ENCODE results near the gene PTPN14.
"Not testable (repeated sequence)": the region's sequence is repeated elsewhere in the genome, so short reads cannot be mapped to it uniquely, and the experiment has no call there.

PTPN14 gene

DNA sequence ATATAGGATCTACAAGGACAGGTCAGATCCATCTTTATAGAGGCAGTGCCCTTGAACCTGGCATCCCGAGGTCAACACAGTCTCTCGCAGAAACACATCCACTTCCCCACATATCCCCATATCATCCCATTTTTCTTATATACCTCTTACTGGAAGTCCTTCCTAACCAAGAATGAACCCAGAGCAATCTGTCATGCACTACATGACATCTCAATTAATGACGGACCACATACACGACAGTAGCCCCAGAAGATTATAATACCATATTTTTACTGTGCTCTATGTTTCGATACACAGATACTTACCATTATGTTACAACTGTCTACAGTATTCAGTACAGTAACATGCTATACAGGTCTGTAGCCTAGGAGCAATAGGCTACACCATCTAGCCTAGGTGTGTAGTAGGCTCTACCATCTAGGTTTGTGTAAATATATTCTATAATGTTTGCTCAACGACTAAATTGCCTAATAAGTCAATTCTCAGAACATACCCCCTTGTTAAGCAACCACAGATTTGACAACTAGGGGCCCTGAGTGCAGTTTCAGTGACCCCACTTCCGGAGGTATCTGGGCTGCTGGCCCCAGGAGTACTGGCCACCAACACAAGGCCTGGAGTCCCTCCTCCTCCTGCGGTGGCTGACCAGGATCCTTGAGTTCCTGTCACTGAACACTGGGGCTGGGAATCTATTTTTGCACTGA lies 28.1 kb downstream of the PTPN14 start:
- Histone ChIP-seq H3K9me3 (ENCODE audit: control insufficient read depth, low read length) (no peaks in the 10 kb centered on the region), H3K27ac (ENCODE audit: insufficient read depth, low read depth, low read length, poor library complexity, severe bottlenecking) (no peak overlapping the region), H3K36me3 (ENCODE audit: control insufficient read depth, insufficient read depth, low read length) (no peaks in the 10 kb centered on the region), H3K4me1 (ENCODE audit: control insufficient read depth, insufficient read depth, low read length) (peaks cover 8% of the 10 kb centered on the region), H3K4me3 (ENCODE audit: insufficient read depth, low read depth, low read length) (no peak overlapping the region), H3K27me3 (ENCODE audit: control insufficient read depth, insufficient read depth, low read length, poor library complexity, severe bottlenecking) (no peaks in the 10 kb centered on the region)
- 95% methylated on average over 7 to 8 of the region's 8 CpGs for WGBS, 2 experiments

GRCh38 chr1:214521458-214521857 lies 29.9 kb downstream of the PTPN14 start:
- not testable (repeated sequence) for H3K27me3 ChIP-seq (ENCODE audit: control insufficient read depth, insufficient read depth, low read length, poor library complexity, severe bottlenecking); H3K36me3 ChIP-seq (ENCODE audit: control insufficient read depth, insufficient read depth, low read length); H3K9me3 ChIP-seq (ENCODE audit: control insufficient read depth, low read length); H3K4me3 ChIP-seq (ENCODE audit: insufficient read depth, low read depth, low read length); H3K4me1 ChIP-seq (ENCODE audit: control insufficient read depth, insufficient read depth, low read length); H3K27ac ChIP-seq (ENCODE audit: insufficient read depth, low read depth, low read length, poor library complexity, severe bottlenecking)
- WGBS, 2 experiments = 90 to 92% methylated on average over 9 of the region's 9 CpGs

GRCh38 chr1:214520544-214521165 lies 30.7 kb downstream of the PTPN14 start:
- Histone ChIP-seq H3K4me1 (ENCODE audit: control insufficient read depth, insufficient read depth, low read length) (peaks cover 12% of the 10 kb centered on the region), H3K9me3 (ENCODE audit: control insufficient read depth, low read length) (no peaks in the 10 kb centered on the region), H3K36me3 (ENCODE audit: control insufficient read depth, insufficient read depth, low read length) (no peaks in the 10 kb centered on the region), H3K27me3 (ENCODE audit: control insufficient read depth, insufficient read depth, low read length, poor library complexity, severe bottlenecking) (no peaks in the 10 kb centered on the region), H3K4me3 (ENCODE audit: insufficient read depth, low read depth, low read length) (no peak overlapping the region), H3K27ac (ENCODE audit: insufficient read depth, low read depth, low read length, poor library complexity, severe bottlenecking) (no peak overlapping the region)
- 67 to 68% methylated on average over 2 to 3 of the region's 3 CpGs for WGBS, 2 experiments

GRCh38 chr1:214518361-214518760 lies 33.0 kb downstream of the PTPN14 start:
- Histone ChIP-seq H3K27ac (ENCODE audit: insufficient read depth, low read depth, low read length, poor library complexity, severe bottlenecking) (no peak overlapping the region), H3K36me3 (ENCODE audit: control insufficient read depth, insufficient read depth, low read length) (no peaks in the 10 kb centered on the region), H3K9me3 (ENCODE audit: control insufficient read depth, low read length) (no peaks in the 10 kb centered on the region), H3K4me1 (ENCODE audit: control insufficient read depth, insufficient read depth, low read length) (peaks cover 30% of the 10 kb centered on the region), H3K4me3 (ENCODE audit: insufficient read depth, low read depth, low read length) (no peak overlapping the region), H3K27me3 (ENCODE audit: control insufficient read depth, insufficient read depth, low read length, poor library complexity, severe bottlenecking) (no peaks in the 10 kb centered on the region)

DNA sequence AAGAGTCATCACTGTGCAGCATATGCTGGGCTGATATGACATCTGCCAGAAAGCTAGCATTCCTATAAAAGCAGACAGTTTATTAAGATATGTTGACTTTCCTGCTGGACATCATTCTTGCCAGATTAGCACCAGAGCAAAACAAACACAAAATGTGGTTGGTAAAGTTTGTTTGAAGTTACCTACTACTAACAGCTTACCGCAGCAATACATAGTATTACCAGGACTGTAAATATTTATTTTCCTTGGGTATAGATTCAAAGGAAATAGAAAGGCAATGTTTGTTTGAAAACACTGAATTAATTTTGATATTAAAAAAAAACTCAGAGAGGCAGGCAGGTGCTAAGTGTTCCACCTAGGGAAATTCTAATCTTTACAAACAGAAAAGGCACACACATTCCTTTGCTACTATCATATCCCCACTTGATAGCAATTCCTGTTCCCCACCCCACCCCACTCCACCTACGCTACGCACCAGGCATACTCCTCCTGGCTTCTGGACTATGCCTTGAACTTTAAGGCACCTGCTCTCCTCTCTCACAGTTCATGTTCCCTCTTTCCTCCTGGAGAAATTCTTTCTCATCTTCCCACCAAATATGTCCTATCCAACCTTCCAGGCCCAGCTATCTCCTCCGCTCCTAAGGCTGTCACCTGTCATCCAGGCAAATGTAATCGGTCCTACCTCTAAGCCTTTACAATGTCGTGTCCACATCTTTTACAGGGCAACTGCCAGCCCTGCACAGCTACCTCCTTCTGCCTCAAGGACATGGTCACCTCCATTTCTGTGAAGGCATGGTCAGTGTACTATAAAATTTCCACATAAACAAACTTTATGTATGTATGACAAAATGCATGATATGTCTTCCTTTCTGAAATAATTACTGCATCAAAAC lies 34.7 kb downstream of the PTPN14 start:
- H3K9me3 ChIP-seq (ENCODE audit: control insufficient read depth, low read length) = no peaks in the 10 kb centered on the region
- no peak overlapping the region for H3K27ac ChIP-seq (ENCODE audit: insufficient read depth, low read depth, low read length, poor library complexity, severe bottlenecking)
- H3K36me3 ChIP-seq (ENCODE audit: control insufficient read depth, insufficient read depth, low read length) = no peaks in the 10 kb centered on the region
- H3K4me1 ChIP-seq (ENCODE audit: control insufficient read depth, insufficient read depth, low read length) = peaks cover 32% of the 10 kb centered on the region
- WGBS, 2 experiments = 94% methylated on average over 5 of the region's 6 CpGs
- no peak overlapping the region for H3K4me3 ChIP-seq (ENCODE audit: insufficient read depth, low read depth, low read length)
- H3K27me3 ChIP-seq (ENCODE audit: control insufficient read depth, insufficient read depth, low read length, poor library complexity, severe bottlenecking) = no peaks in the 10 kb centered on the region

DNA sequence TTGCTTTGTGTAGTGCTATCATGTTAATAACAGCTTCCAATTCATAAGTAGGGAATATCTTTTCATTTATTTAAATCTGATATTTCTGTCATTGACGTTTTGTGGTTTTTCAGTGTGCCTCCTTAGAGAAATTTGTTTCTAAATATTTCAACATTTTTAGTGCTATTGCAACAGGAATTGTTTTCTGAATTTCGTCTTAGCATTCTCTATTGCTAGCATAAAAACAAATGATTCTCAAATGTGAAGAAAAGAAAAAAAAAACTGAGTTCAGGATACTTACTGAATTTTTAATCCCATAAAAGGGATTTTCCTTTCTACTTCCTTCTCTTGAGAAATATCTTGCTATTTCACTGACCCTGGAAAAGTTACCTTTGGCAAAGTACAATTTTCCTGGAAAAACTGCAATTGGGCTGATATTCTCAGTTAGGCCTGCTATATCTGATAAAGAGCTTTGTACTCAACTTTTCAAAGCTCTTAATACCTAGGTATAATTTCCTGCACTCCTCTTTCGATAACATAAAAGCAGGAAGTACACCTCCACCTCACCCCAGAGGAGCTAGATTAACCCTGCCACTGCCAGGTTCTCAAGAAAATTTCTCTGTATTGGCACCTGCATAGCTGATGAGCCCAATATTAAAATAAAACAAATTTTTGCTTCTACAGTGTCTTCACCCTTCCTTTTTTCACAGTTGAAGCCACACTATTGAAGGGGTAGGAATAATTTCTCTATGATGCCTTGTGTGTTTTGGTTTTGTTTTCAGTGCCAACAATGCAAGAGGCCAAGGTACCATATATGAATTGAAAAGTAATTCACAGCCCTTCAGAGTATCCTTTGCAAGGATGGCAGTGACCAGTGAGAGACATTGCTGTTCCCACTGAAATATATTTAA lies 35.6 kb downstream of the PTPN14 start:
- H3K27me3 ChIP-seq (ENCODE audit: control insufficient read depth, insufficient read depth, low read length, poor library complexity, severe bottlenecking) = no peaks in the 10 kb centered on the region
- WGBS, 2 experiments = 29 to 65% methylated on average over 1 to 2 of the region's 3 CpGs
- H3K4me1 ChIP-seq (ENCODE audit: control insufficient read depth, insufficient read depth, low read length) = peaks cover 31% of the 10 kb centered on the region
- no peaks in the 10 kb centered on the region for H3K9me3 ChIP-seq (ENCODE audit: control insufficient read depth, low read length)
- peak overlapping the region; percentile 46 for H3K27ac ChIP-seq (ENCODE audit: insufficient read depth, low read depth, low read length, poor library complexity, severe bottlenecking)
- no peaks in the 10 kb centered on the region for H3K36me3 ChIP-seq (ENCODE audit: control insufficient read depth, insufficient read depth, low read length)
- no peak overlapping the region for H3K4me3 ChIP-seq (ENCODE audit: insufficient read depth, low read depth, low read length)

DNA sequence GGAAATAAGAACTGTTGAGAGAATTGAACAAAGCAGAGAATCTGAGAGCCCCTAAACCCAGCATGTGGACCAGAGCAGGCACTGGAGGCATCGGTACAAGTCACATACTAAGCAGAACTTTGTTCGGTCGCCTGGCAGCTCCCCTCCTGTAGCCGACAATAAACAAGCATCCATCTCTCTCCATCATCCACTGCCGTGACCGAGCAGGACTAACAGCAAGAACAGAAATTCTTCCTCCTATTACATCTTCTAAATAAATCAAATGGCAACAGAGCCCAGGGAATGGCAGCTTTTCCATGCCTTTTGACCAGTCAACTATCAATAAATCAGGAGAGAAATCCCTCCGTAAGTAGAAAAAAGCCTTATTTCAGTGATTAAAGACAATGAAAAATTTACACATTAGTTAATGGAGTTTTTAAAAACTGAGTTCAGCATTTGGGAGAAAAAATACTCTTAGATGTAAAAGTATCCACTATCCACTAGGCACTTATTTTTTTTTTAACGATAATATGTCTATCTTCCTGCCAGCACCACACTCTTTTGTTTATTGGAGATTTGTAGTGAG lies 36.5 kb downstream of the PTPN14 start:
- H3K36me3 ChIP-seq (ENCODE audit: control insufficient read depth, insufficient read depth, low read length) = no peaks in the 10 kb centered on the region
- no peaks in the 10 kb centered on the region for H3K9me3 ChIP-seq (ENCODE audit: control insufficient read depth, low read length)
- H3K27me3 ChIP-seq (ENCODE audit: control insufficient read depth, insufficient read depth, low read length, poor library complexity, severe bottlenecking) = no peaks in the 10 kb centered on the region
- H3K27ac ChIP-seq (ENCODE audit: insufficient read depth, low read depth, low read length, poor library complexity, severe bottlenecking) = peak overlapping the region; percentile 87
- H3K4me3 ChIP-seq (ENCODE audit: insufficient read depth, low read depth, low read length) = peak overlapping the region; percentile 4
- peaks cover 27% of the 10 kb centered on the region for H3K4me1 ChIP-seq (ENCODE audit: control insufficient read depth, insufficient read depth, low read length)
- WGBS, 2 experiments = 28 to 41% methylated on average over 6 to 8 of the region's 8 CpGs

GRCh38 chr1:214514032-214514818 lies 37.2 kb downstream of the PTPN14 start:
- H3K4me3 ChIP-seq (ENCODE audit: insufficient read depth, low read depth, low read length) = peak overlapping the region; percentile 4
- H3K27ac ChIP-seq (ENCODE audit: insufficient read depth, low read depth, low read length, poor library complexity, severe bottlenecking) = peak overlapping the region; percentile 87
- no peaks in the 10 kb centered on the region for H3K9me3 ChIP-seq (ENCODE audit: control insufficient read depth, low read length)
- peaks cover 27% of the 10 kb centered on the region for H3K4me1 ChIP-seq (ENCODE audit: control insufficient read depth, insufficient read depth, low read length)
- no peaks in the 10 kb centered on the region for H3K27me3 ChIP-seq (ENCODE audit: control insufficient read depth, insufficient read depth, low read length, poor library complexity, severe bottlenecking)
- 8 to 17% methylated on average over 9 of the region's 9 CpGs for WGBS, 2 experiments
- H3K36me3 ChIP-seq (ENCODE audit: control insufficient read depth, insufficient read depth, low read length) = no peaks in the 10 kb centered on the region

DNA sequence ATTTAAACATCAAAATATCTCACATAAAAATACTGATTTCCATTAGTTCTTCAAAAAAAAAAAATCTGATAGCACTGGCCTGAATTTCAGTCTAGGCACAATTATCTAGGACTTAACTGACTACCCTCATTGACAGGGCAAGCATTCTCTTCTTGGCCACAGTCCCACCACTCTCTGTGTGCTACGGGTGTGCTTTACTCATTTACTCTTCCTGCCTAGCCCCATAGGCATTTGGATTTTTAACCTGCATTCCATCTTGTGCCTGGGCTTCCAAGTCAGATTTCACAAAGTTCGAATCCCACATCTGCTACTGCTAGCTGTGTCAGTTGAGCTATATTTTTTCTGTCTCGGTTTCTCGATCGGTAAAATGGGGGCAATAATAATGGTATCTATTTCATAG lies 38.0 kb downstream of the PTPN14 start:
- Histone ChIP-seq H3K27me3 (ENCODE audit: control insufficient read depth, insufficient read depth, low read length, poor library complexity, severe bottlenecking) (no peaks in the 10 kb centered on the region), H3K36me3 (ENCODE audit: control insufficient read depth, insufficient read depth, low read length) (no peaks in the 10 kb centered on the region), H3K4me3 (ENCODE audit: insufficient read depth, low read depth, low read length) (no peak overlapping the region), H3K9me3 (ENCODE audit: control insufficient read depth, low read length) (no peaks in the 10 kb centered on the region), H3K4me1 (ENCODE audit: control insufficient read depth, insufficient read depth, low read length) (peaks cover 27% of the 10 kb centered on the region), H3K27ac (ENCODE audit: insufficient read depth, low read depth, low read length, poor library complexity, severe bottlenecking) (no peak overlapping the region)
- 88 to 89% methylated on average over 5 of the region's 5 CpGs for WGBS, 2 experiments
